GM18505 (cell line): ENCODE results near the gene ANOS1.
"Not testable (repeated sequence)": the region's sequence is repeated elsewhere in the genome, so short reads cannot be mapped to it uniquely, and the experiment has no call there.

Source experiments
- ATAC-seq: cut with Tn5 transposase; IDR thresholded peaks from one replicate; pipeline ENCODE4 v1.9.1; 2021; ENCODE audit not compliant: unreplicated experiment
- POLR2A ChIP-seq: IDR thresholded peaks from 4 replicates; pipeline ENCODE4 v1.6.1; 2011; ENCODE audit warnings: borderline replicate concordance; ENCODE audit not compliant: insufficient read depth, insufficient read length; ENCODE audit errors: extremely low read depth

ANOS1 gene

DNA sequence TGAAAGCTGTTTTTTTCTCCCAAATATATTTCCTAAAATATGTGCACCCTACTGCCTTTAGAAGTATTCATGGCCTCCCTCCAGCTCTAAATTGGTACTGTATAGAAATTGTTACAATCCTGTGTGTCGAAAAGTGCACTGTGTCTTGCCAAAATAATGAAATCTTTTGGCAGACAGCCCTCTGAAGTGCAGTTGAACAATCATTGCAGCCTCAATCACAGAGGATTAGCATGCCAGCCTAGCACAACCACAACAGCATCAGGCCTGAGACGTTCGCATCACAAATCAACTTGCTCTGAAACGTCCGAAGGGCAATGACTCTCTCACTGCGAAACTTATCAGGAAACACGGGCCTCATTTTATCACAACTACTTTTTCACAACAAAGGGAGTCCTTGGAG lies 99.0 kb downstream of the ANOS1 start:
- ATAC-seq = no peak
- no peak for TF ChIP-seq POLR2A

DNA sequence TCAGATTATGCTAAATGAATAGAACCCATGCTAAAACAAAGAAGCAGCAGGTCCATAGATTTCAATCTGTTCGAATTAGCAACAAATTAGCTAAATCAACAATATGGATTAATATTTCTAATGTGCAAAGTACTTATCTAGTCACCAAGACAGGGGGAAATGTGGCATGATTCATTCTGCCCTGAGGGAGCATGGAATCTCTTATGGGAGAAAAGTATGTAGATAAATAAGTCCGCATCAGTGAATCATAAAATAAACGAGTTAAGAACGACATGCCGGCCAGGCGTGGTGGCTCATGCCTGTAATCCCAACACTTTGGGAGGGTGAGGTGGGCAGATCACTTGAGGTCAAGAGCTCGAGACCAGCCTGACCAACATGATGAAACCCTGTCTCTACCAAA lies 102.1 kb downstream of the ANOS1 start:
- no peak for ATAC-seq
- no peak for TF ChIP-seq POLR2A

DNA sequence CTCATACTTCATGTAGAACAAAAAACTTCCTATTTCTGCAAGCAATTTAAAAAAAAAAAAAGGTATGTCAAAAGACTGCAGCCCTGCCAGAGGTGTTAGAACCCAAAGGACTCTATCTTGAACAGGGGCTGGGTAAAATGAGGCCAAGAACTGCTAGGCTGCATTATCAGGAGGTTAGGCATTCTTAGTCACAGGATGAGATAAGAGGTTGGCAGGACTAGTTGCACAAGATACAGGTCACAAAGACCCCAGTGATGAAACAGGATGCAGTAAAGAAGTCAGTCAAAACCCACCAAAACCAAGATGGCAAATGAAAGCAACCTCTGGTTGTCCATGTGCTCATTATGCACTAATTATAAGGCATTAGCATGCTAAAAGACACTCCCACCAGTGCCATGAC lies 104.1 kb downstream of the ANOS1 start:
- no peak for ATAC-seq
- no peak for TF ChIP-seq POLR2A

DNA sequence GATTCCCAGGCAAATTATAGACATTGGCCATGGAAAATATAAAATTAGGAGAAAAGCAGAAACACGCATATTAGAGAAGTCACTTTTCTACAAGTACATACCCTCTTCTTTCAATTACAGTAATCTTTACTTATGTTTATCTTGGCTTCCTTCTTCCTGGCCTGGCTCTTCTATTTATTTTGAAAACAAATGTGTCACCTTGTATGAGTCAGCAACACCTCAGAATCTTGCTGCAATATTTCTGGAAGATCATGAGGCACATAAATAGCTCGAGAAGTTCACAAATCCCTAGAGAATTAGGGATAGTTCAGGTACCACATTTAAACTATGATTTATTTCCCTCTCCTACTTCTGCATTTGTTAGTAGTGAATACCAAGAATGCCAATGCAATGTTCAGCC lies 124.6 kb downstream of the ANOS1 start:
- no peak for TF ChIP-seq POLR2A

DNA sequence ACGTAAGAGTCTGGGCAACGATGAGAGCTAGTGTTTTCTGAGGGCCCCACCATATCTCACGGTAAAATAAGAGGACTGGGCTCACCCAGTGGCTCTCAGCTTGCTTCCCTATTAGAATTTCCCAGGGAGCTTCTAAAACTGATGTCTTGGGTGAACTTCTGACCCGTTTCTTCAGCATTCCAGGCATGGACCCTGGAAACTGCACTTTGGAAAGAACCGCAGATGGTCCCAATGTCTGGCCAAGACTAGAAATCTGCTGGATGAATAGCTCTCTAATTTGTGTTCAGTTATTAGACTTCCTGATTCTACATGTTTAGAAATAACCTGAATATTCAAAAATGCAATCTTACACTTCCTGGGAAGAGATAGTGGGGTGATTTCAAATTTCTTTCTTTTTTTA lies 127.8 kb downstream of the ANOS1 start:
- no peak for TF ChIP-seq POLR2A
- ATAC-seq = no peak

More for the DNA sequence above, 124.6 kb downstream of the ANOS1 start:
- ATAC-seq = no peak

DNA sequence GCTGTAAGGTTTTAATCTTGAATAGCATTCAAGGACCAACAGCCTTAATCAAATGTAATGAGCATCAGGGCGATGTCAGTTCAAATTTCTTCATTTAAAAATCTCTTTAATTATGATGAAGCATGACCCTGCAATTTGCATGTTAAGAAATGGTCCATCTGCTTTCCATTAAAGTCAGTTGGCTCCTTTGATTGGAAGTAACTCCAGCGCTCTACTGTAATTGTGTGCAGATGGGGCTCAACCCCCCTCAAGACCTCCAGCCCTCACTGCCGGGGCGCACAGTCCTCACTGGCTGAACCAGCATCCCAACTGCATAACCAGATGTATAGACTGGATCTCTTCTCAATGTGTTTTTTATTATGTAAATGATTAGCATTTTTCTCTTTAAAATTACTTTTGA lies 140.4 kb downstream of the ANOS1 start:
- no peak for ATAC-seq
- no peak for TF ChIP-seq POLR2A

DNA sequence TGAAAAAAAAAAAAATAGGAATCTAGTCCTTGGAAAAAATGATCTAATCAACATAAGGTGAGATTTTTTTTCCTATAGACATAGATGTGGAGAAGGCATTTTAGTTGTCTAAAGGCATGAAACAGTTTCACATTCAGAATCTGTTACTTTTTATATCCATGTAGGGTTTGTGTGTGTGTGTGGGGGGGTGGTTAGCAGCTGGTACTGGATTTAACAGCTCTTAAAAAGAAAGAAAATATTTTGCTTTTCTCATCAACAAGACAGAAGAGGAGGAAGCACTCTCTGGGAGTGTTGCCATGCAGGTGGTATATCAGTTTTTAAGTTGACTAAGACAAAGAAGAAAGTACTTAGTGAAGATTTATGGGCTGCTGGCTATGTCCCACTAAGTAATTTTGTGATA lies 145.0 kb downstream of the ANOS1 start:
- ATAC-seq = no peak
- no peak for TF ChIP-seq POLR2A

DNA sequence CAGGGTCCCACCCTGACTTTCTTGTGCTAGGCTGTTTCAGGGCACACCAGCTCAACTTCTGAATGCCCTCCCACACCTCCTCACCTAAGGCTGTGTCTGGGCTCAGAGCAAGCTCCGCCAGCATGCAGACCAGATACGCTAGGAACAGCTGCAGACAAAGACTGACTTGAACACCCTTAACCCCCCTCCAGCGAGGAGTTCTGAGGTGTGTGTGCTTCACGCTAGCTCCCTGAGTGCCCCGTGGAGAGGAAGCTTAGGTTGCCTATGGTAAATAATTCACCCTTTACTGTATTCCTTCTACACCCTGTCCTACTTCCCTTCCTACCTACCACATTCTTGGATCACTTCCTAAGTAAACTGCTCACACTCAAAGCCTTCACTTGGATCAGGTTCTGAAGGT lies 152.3 kb downstream of the ANOS1 start:
- ATAC-seq = no peak

DNA sequence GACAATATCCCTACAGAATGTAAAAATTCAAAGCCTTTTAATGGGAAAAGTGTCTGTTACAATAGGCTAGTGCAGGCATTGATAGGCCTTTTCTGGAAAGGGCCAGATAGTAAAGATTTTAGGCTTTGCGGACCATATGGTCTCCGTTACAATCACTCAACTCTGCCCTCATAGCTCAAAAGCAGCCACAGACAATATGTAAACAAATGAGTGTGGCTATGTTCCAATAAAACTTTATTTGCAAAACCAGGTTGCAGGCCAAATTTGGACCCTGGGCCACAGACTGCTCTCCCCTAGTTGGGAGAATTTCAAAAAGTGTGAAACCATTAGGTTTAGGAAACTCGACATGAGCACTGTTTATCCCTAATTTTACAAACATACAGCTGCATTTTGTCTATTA lies 155.1 kb downstream of the ANOS1 start:
- no peak for TF ChIP-seq POLR2A
- ATAC-seq = no peak

More for the DNA sequence above, 152.3 kb downstream of the ANOS1 start:
- no peak for TF ChIP-seq POLR2A

DNA sequence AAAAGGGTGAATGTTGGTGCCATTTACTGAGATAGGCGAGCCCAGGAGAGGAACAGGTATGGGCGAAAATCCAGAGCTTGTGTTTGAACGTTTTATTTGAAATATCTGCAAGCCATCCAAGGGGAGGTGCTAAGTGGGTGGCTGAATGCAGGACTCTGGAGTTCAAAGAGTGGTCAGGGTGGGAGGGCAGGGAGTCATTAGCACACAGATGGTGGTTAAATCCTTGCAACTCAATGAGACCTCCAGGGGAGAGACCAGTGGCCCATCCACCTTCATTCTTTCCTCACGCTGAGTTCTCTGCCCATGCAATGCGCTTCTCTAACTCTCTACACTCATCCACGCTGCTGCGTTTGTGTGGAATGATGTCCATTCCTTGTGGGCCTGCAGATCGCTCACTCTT lies 166.2 kb downstream of the ANOS1 start:
- TF ChIP-seq POLR2A = no peak
- no peak for ATAC-seq

DNA sequence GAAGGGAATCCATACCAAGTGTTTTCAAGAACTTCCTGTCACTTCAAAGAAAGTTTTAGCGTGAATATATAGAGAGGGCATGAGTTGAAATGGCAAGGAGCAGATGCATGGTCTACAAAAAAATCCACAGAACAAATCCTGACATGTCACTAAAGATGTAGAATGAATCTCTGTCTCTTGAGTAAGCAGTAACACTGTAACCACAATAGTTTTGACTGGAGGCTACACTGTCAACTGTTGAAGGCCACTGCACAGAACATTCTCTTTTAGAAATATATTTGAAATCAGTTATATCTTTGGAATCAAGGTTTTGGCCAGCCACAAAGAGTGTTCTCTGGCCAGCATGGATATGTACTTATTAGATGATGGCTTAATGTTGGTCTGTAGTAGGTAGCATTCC lies 183.5 kb downstream of the ANOS1 start:
- TF ChIP-seq POLR2A = no peak
- no peak for ATAC-seq

DNA sequence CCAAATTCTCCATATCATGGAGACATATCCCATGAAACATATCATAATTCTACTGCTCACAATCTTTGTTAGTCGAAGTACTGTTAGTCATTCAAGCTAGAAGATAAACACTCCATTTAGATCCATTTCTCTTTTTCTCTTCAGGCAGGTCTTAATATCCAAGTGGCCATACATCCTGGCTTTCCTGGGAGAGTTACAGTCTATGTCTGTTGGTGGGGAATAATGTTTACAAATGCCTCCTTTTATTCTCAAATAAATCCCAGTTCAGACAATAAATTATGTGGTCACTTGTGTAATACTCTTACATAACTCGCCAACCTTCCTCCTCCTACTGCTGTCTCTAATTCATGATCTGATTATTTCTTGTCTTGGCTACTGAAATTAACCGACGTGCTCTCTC lies 185.2 kb downstream of the ANOS1 start:
- TF ChIP-seq POLR2A = no peak
- ATAC-seq = no peak

DNA sequence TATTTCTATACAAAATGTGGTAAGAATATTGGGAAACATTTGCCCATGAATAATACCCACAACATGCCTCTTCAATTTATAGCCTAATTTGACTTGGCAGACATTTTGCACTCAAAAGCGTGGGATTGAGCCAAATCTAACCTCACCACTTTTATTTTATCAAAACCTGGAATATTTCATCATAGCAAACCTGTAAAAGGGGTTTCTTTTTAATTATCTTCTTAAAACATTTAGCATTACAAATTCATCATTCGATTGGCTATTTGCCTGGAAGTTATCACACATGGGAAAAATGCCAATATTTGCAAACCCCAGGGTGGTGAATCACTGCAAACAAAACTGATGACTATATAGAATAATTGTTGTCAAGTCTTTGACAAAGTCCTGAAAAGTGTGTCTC lies 211.1 kb downstream of the ANOS1 start:
- ATAC-seq = no peak
- no peak for TF ChIP-seq POLR2A

DNA sequence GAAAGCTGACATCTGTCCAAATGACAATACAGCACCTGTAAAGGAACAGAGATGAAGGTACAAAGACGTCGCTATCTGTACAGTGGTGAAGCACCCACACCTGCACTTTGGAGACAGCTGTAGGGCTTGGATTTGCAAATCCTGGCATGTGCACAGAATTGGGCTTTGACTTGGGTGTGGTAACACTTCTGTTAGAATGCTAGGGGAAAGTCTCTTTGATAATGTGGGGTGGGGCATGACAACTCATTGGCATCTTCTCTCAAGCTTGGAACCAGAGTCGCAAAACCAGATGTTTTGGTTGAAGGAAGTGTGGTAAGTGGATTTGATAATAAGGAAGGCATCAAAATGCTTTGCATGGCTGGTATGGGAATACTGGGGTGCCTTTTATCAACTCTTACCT lies 211.8 kb downstream of the ANOS1 start:
- no peak for TF ChIP-seq POLR2A
- ATAC-seq = no peak

DNA sequence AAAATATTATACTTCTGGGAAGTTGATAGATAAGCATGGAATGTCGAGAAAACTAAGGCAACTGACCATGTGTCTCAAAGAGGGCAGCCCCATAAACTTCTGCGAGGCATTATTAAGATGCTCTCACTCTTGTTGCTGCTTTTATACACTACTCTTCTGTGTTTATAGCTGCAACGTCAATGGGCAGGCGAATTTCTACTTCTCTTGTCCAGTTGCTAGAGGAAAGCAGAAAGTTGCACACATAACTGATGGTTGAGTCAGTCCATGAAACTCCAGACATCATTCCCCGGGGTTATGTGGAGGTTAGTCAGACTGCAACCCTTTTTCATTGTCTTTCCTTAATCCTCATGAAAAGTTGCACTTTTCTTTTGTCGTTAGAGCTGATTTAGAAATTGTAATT lies 227.5 kb downstream of the ANOS1 start:
- no peak for TF ChIP-seq POLR2A
- ATAC-seq = no peak

DNA sequence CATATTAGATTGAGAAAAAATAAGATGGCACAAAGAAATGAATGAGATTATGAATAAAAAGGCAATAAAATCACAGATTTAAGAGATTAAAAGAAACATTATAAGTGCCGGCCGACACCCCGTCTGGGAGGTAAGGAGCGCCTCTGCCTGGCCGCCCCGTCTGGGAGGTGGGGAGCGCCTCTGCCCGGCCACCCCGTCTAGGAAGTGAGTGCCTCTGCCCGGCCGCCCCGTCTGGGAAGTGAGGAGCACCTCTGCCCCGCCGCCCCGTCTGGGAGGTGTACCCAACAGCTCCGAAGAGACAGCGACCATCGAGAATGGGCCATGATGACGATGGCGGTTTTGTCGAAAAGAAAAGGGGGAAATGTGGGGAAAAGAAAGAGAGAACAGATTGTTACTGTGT lies 229.8 kb downstream of the ANOS1 start:
- ATAC-seq = not testable (repeated sequence)
